ENCODE data around the gene SLCO3A1.

- no peak for TF ChIP-seq POLR2A (IDR thresholded peaks at IDR 0.05; ENCODE audit: low read length)
- TF ChIP-seq GATA1 (IDR thresholded peaks at IDR 0.05; ENCODE audit: low read depth, low read length) = no peak
Observed at GRCh38 chr15:91824256-91824655, 29.3 kb upstream of the SLCO3A1 start.

All from erythroblast (primary cell).